Gastroesophageal sphincter (tissue), 4 donors: ENCODE measurements around the gene RNF223. TPM values are rescaled to one million over a fixed set of nuclear protein-coding genes. Genes with fewer than 3 reads are reported as not detected.
"Not testable (repeated sequence)": the region's sequence is repeated elsewhere in the genome, so short reads cannot be mapped to it uniquely, and the experiment has no call there.

Source experiments
- ATAC-seq: fragments of 150-250 bp; one replicate; pipeline ENCODE4 v1.9.1; 2016; ENCODE audit warnings: mild to moderate bottlenecking, moderate library complexity
- H3K27ac ChIP-seq, 4 donors: fragments of 200-600 bp; sonication (generic) in 3 of 4; 1 replicate in 3 of 4; 2 replicates in 1 of 4; pipeline ENCODE4 v1.5.1; 2016 to 2019
- H3K27me3 ChIP-seq: fragments of 200-600 bp; sonication (generic); one replicate; pipeline ENCODE4 v1.5.1; 2019
- H3K36me3 ChIP-seq, 2 donors: fragments of 200-600 bp; sonication (generic); one replicate each; pipeline ENCODE4 v1.5.1; 2019; ENCODE audit warnings: control low read depth in 1 of 2
- H3K4me1 ChIP-seq, 3 donors: fragments of 200-600 bp; sonication (generic); 1 replicate in 2 of 3; 2 replicates in 1 of 3; pipeline ENCODE4 v1.5.1; 2016 to 2019; ENCODE audit warnings: control low read depth in 2 of 3
- H3K4me3 ChIP-seq, 2 donors: fragments of 200-600 bp; sonication (generic); one replicate each; pipeline ENCODE4 v1.5.1; 2019; ENCODE audit warnings: mild to moderate bottlenecking in 1 of 2, moderate library complexity in 1 of 2
- H3K9me3 ChIP-seq, 3 donors: fragments of 200-600 bp; sonication (generic); one replicate each; pipeline ENCODE4 v1.5.1; 2017 to 2019; ENCODE audit warnings: control low read depth in 2 of 3
- CTCF ChIP-seq, 4 experiments: fragments of 200-600 bp in 2 of 4; fragments of 450-650 bp in 2 of 4; sonication (generic) in 1 of 4; IDR thresholded peaks; one replicate each; pipeline ENCODE4 v1.5.1; 2017 to 2019; ENCODE audit warnings: antibody characterized with exemption in 4 of 4, mild to moderate bottlenecking in 2 of 4, moderate library complexity in 2 of 4
- EP300 ChIP-seq: sonication (generic); formaldehyde crosslinking; IDR thresholded peaks from one replicate; pipeline ENCODE4 v1.6.1; 2017; ENCODE audit warnings: antibody characterized with exemption, mild to moderate bottlenecking
- POLR2A ChIP-seq, 2 donors: fragments of 450-650 bp; IDR thresholded peaks; one replicate each; pipeline ENCODE4 v1.6.1; 2017; ENCODE audit warnings: antibody characterized with exemption in 2 of 2, mild to moderate bottlenecking in 2 of 2, moderate library complexity in 1 of 2
- POLR2AphosphoS5 ChIP-seq: sonication (generic); formaldehyde crosslinking; IDR thresholded peaks from one replicate; pipeline ENCODE4 v1.6.1; 2017; ENCODE audit warnings: antibody characterized with exemption
- WGBS, 2 donors: methylation state at CpG; one replicate each; pipeline ENCODE4 v1.1.5; 2018; ENCODE audit warnings: low coverage in 1 of 2; 5-methylcytosine and 5-hydroxymethylcytosine counted together
- total RNA-seq, 4 donors: library from RNA; depleted of rRNA; stranded (reverse); fragments of >200 nt; gene quantifications; one replicate each; pipeline ENCODE4 v1.1.0, GENCODE V29; 2016

RNF223 gene
- total RNA-seq, 4 donors from 2014 or later: 1.1 TPM; not detected in 3

- Histone ChIP-seq H3K27me3 (peaks cover 87% of the 10 kb centered on the region), H3K9me3 (no peaks in the 10 kb centered on the region), H3K4me3 (no peak overlapping the region), H3K4me1 (peaks cover 0 to 31% (median 20%) of the 10 kb centered on the region in 3 donors), H3K27ac (no peak overlapping the region), H3K36me3 (no peaks in the 10 kb centered on the region)
- WGBS, 2 donors: 19 to 20% methylated on average over 11 to 15 of the region's 32 CpGs
- ATAC-seq: no peak
- TF ChIP-seq CTCF (IDR thresholded peaks at IDR 0.05): no peak
- no peak for TF ChIP-seq POLR2A (IDR thresholded peaks at IDR 0.05)
Observed at GRCh38 chr1:1067860-1068516, 6.1 kb downstream of the RNF223 start.

GRCh38 chr1:1067284-1067859 lies 6.7 kb downstream of the RNF223 start:
- no peaks in the 10 kb centered on the region for H3K9me3 ChIP-seq
- H3K4me3 ChIP-seq: no peak overlapping the region
- H3K36me3 ChIP-seq: no peaks in the 10 kb centered on the region
- no peak for ATAC-seq
- peaks cover 87% of the 10 kb centered on the region for H3K27me3 ChIP-seq
- TF ChIP-seq CTCF (IDR thresholded peaks at IDR 0.05) (no peak), EP300 (no peak), POLR2AphosphoS5 (no peak), POLR2A (IDR thresholded peaks at IDR 0.05) (no peak)
- WGBS, 2 donors: 87% methylated on average over 7 of the region's 54 CpGs; no CpG with 5 or more reads in 1 of the 2 donors
- H3K4me1 ChIP-seq: peaks cover 0 to 37% (median 20%) of the 10 kb centered on the region in 3 donors
- H3K27ac ChIP-seq: no peak overlapping the region

GRCh38 chr1:1066403-1067283 lies 7.5 kb downstream of the RNF223 start:
- H3K4me1 ChIP-seq: peaks cover 0 to 42% (median 23%) of the 10 kb centered on the region in 3 donors
- WGBS, 2 donors: 50 to 69% methylated on average over 2 to 5 of the region's 27 CpGs
- H3K9me3 ChIP-seq: no peaks in the 10 kb centered on the region
- H3K4me3 ChIP-seq: no peak overlapping the region
- H3K27me3 ChIP-seq: peaks cover 87% of the 10 kb centered on the region
- no peaks in the 10 kb centered on the region for H3K36me3 ChIP-seq
- no peak overlapping the region for H3K27ac ChIP-seq
- TF ChIP-seq POLR2A (IDR thresholded peaks at IDR 0.05) (no peak), POLR2AphosphoS5 (no peak), CTCF (IDR thresholded peaks at IDR 0.05) (no peak), EP300 (no peak)
- no peak for ATAC-seq

GRCh38 chr1:1065940-1066304 lies 8.2 kb downstream of the RNF223 start:
- Histone ChIP-seq H3K27me3 (peaks cover 88% of the 10 kb centered on the region), H3K4me1 (peaks cover 0 to 42% (median 23%) of the 10 kb centered on the region in 3 donors)
- H3K4me3 ChIP-seq, H3K27ac ChIP-seq, H3K36me3 ChIP-seq, ATAC-seq, H3K9me3 ChIP-seq: not testable (repeated sequence)
- WGBS, 2 donors: 73 to 76% methylated on average over 5 to 11 of the region's 11 CpGs

GRCh38 chr1:1065265-1065939 lies 8.7 kb downstream of the RNF223 start:
- ATAC-seq: no peak
- H3K27me3 ChIP-seq: peaks cover 88% of the 10 kb centered on the region
- TF ChIP-seq POLR2A (IDR thresholded peaks at IDR 0.05) (no peak), POLR2AphosphoS5 (no peak), EP300 (no peak), CTCF (IDR thresholded peaks at IDR 0.05) (no peak)

More at GRCh38 chr1:1065265-1065939, 8.7 kb downstream of the RNF223 start:
- Histone ChIP-seq H3K9me3 (no peaks in the 10 kb centered on the region), H3K4me3 (no peak overlapping the region), H3K4me1 (peaks cover 0 to 42% (median 23%) of the 10 kb centered on the region in 3 donors), H3K27ac (no peak overlapping the region), H3K36me3 (no peaks in the 10 kb centered on the region)
- 67 to 72% methylated on average over 13 to 14 of the region's 20 CpGs for WGBS, 2 donors
